Measurements from ENCODE around the gene DIP2C.

DIP2C gene

DNA sequence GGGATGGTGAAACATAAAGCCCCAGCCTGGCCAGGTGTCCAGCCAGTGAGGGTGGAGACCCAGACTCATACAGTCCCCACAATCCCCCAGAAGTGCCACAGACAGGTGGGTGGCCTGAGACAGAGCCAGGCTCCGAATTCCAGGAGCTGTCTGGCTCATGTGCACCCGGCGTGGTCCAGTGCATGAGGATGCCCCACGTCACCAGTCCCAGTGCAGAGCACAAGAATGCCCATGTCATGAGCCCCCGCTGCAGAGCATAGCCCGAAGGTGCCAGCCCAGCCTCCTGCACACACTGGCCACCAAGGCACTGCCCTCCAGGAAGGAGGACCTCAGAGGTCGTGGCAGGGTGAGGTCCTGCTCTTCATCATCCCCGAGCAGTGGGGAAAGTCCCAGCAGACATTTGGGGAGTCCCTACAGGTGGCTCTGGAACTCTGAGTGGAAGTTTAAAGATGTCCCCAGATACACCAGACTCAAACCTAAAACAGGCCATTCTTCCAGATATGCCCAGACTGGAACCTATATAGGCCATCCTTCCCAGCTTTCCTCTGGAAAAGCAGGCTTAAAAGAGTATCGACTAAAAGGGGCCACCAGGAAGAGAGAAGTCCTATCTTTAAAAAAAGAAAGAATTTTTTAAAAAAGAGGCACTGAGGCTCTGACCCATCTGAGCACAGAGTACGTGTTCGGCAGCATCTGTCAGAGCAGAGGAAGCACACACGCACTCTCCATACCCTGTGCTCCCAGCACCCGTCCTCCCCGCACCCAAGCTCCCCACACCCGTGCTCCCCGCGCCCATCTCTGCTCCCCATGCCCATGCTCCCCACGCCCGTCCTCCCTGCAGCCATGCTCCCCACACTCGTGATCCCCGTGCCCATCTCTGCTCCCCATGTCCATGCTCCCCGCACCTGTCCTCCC is 11.5 kb downstream of the DIP2C start:
- DNase-seq, result no peak
- TF ChIP-seq, protein P1, sequence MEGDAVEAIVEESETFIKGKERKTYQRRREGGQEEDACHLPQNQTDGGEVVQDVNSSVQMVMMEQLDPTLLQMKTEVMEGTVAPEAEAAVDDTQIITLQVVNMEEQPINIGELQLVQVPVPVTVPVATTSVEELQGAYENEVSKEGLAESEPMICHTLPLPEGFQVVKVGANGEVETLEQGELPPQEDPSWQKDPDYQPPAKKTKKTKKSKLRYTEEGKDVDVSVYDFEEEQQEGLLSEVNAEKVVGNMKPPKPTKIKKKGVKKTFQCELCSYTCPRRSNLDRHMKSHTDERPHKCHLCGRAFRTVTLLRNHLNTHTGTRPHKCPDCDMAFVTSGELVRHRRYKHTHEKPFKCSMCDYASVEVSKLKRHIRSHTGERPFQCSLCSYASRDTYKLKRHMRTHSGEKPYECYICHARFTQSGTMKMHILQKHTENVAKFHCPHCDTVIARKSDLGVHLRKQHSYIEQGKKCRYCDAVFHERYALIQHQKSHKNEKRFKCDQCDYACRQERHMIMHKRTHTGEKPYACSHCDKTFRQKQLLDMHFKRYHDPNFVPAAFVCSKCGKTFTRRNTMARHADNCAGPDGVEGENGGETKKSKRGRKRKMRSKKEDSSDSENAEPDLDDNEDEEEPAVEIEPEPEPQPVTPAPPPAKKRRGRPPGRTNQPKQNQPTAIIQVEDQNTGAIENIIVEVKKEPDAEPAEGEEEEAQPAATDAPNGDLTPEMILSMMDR (IDR thresholded peaks at IDR 0.05; ENCODE audit: low read depth, low read length), result no peak
- Histone ChIP-seq H3K36me3 (no peaks in the 10 kb centered on the region), H3K27ac (no peak overlapping the region), H3K4me3 (ENCODE audit: low read depth, low read length) (no peak overlapping the region), H3K9me3 (ENCODE audit: severe bottlenecking) (no peaks in the 10 kb centered on the region), H3K27me3 (ENCODE audit: insufficient read depth, low read depth, severe bottlenecking) (no peaks in the 10 kb centered on the region)

DNA sequence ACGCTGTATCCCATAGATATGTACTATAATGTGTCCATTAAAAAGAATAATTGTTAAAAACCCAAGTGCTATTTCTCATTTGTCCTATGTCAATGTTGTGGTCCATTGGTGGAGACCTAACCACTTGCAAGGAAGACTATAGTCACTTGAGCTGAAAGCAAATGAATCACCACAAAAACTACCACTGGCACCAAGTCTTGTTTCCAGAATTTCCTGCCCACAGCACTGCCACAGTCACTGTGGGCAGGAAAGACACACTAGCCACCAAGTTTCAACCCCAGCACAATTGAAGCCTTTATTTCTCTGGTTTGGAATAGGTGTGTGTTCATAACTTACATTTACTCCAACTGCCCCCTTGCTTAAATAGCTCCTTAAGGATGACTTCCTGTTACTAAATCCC is 12.4 kb downstream of the DIP2C start:
- TF ChIP-seq, protein P1 (IDR thresholded peaks at IDR 0.05; ENCODE audit: low read depth, low read length), result no peak
- Histone ChIP-seq H3K27ac (no peak overlapping the region), H3K9me3 (ENCODE audit: severe bottlenecking) (no peaks in the 10 kb centered on the region), H3K36me3 (no peaks in the 10 kb centered on the region), H3K4me3 (ENCODE audit: low read depth, low read length) (no peak overlapping the region), H3K27me3 (ENCODE audit: insufficient read depth, low read depth, severe bottlenecking) (no peaks in the 10 kb centered on the region)
- DNase-seq, result no peak

DNA sequence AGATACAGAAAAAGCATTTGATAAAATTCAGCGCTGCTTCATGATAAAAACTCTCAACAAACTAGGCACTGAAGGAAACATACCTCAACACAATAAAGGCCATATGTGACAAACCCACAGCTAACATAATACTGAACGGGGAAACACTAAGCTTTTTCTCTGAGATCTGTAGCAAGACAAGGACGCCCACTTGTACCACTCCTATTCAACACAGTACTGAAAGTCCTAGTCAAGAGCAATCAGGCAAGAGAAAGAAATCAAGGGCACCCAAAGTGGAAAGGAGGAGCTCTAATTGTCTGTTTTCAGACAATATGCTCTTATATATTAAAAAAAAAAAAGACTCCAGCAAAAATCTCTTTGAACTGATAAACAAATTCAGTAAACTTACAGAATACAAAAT is 13.3 kb downstream of the DIP2C start:
- DNase-seq, result no peak
- TF ChIP-seq, protein P1 (IDR thresholded peaks at IDR 0.05; ENCODE audit: low read depth, low read length), result no peak

DNA sequence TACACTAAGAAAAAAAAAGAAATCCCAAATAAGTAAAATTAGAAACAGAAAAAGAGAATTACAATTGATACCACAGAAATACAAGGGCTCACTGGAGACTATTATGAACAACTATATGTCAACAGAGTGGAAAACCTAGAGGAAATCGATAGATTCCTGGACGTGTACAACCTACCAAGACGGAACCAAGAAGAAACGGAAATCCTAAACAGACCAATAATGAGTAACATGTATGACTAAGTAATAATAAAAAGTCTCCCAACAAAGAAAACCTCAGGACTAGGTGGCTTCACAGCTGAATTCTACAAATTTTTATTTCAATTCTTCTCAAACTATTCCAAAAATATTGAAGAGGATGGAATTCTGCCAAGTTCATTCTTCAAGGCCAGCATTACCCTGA is 13.9 kb downstream of the DIP2C start:
- no peaks in the 10 kb centered on the region for H3K36me3 ChIP-seq
- no peak for DNase-seq
- H3K4me3 ChIP-seq (ENCODE audit: low read depth, low read length), result no peak overlapping the region
- H3K9me3 ChIP-seq (ENCODE audit: severe bottlenecking), result no peaks in the 10 kb centered on the region
- TF ChIP-seq, protein P1 (IDR thresholded peaks at IDR 0.05; ENCODE audit: low read depth, low read length), result no peak
- no peak overlapping the region for H3K27ac ChIP-seq
- no peaks in the 10 kb centered on the region for H3K27me3 ChIP-seq (ENCODE audit: insufficient read depth, low read depth, severe bottlenecking)

More for the DNA sequence above, 13.3 kb downstream of the DIP2C start:
- H3K36me3 ChIP-seq, result no peaks in the 10 kb centered on the region
- H3K9me3 ChIP-seq (ENCODE audit: severe bottlenecking), result no peaks in the 10 kb centered on the region
- H3K27me3 ChIP-seq (ENCODE audit: insufficient read depth, low read depth, severe bottlenecking), result no peaks in the 10 kb centered on the region
- H3K4me3 ChIP-seq (ENCODE audit: low read depth, low read length), result no peak overlapping the region
- H3K27ac ChIP-seq, result no peak overlapping the region

DNA sequence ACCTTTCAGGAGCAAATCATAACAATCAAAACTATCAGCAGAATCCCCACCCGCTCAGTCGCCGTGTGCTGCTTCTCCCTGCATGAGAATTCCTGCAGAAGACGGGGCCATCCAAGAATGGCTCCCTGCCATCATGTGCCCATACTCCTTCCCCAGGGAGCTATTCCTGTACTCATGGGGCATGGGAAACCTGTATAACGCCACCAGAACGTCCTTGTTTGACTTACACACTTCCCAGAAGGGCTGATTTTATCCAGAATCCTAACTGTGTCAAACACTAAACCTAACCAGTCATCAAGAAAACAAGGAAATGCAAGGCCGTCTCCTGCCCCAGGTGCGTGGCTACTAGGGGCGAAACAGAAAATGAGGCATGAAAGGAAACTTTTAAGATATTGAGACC is 16.0 kb downstream of the DIP2C start:
- no peak overlapping the region for H3K27ac ChIP-seq
- H3K27me3 ChIP-seq (ENCODE audit: insufficient read depth, low read depth, severe bottlenecking), result no peaks in the 10 kb centered on the region
- H3K9me3 ChIP-seq (ENCODE audit: severe bottlenecking), result no peaks in the 10 kb centered on the region
- no peaks in the 10 kb centered on the region for H3K36me3 ChIP-seq
- no peak for DNase-seq
- H3K4me3 ChIP-seq (ENCODE audit: low read depth, low read length), result no peak overlapping the region
- TF ChIP-seq, protein P1 (IDR thresholded peaks at IDR 0.05; ENCODE audit: low read depth, low read length), result no peak

Data from WERI-Rb-1 (cell line).